ENCODE results near the gene MICAL2. TPM values are rescaled to one million over a fixed set of nuclear protein-coding genes. Genes with fewer than 3 reads are reported as not detected.

MICAL2 gene
- total RNA-seq, 1 experiment from 2014 or later = 247 TPM

GRCh38 chr11:12288931-12289666 lies 178.7 kb downstream of the MICAL2 start:
- H3K4me3 Mint-ChIP-seq (ENCODE audit: unreplicated experiment) = no peak overlapping the region
- no TSS peak for BruUV-seq (replicated peaks)
- no peaks in the 10 kb centered on the region for H3K27me3 ChIP-seq (replicated peaks; ENCODE audit: control insufficient read depth, insufficient read depth, low read length)
- H3K9me3 ChIP-seq = no peaks in the 10 kb centered on the region
- intact Hi-C loops (cut with micrococcal nuclease; ENCODE audit: unreplicated experiment) = loop anchor here (10.0 kb wide), 1 partner anchor 494 kb away; no protein-coding TSS in a partner anchor
- ChIA-PET POLR2A (interaction anchor here (0.7 kb wide), 1 partner anchor 241 kb away, joined by 3 read pairs; no protein-coding TSS in a partner anchor), CTCF (interaction anchor here (0.6 to 1.4 kb wide), 11 partner anchors 9 to 600 kb away, joined by 3 to 8 read pairs (median 4); partner anchors contain the start of gene PARVA)
- no peak for TF ChIP-seq CTCF (IDR thresholded peaks at IDR 0.05; ENCODE audit: insufficient read depth in 1 of 2, low read depth in 1 of 2, low read length in 1 of 2, severe bottlenecking in 1 of 2, unreplicated experiment in 1 of 2)
- H3K4me3 ChIP-seq (ENCODE audit: low read depth, low read length) = no peak overlapping the region
- H3K4me1 Mint-ChIP-seq (ENCODE audit: low read depth, unreplicated experiment) = peaks cover 19% of the 10 kb centered on the region
- H3K27me3 Mint-ChIP-seq (ENCODE audit: insufficient read depth, unreplicated experiment) = no peaks in the 10 kb centered on the region
- no peaks in the 10 kb centered on the region for H3K9me3 Mint-ChIP-seq (ENCODE audit: unreplicated experiment)
- H3K4me1 ChIP-seq = peaks cover 21% of the 10 kb centered on the region
- H3K27ac Mint-ChIP-seq (ENCODE audit: unreplicated experiment) = no peak overlapping the region
- no peaks in the 10 kb centered on the region for H3K36me3 Mint-ChIP-seq (ENCODE audit: insufficient read depth, unreplicated experiment)
- DNase-seq = peak in 1 of 2 experiments; percentile 37
- no peaks in the 10 kb centered on the region for H3K36me3 ChIP-seq (ENCODE audit: control insufficient read depth, insufficient read depth, low read length)

- BruUV-seq (replicated peaks) = no TSS peak
- intact Hi-C loops (cut with micrococcal nuclease; ENCODE audit: unreplicated experiment) = loop anchor here (10.0 kb wide), 1 partner anchor 495 kb away; no protein-coding TSS in a partner anchor
- H3K27me3 ChIP-seq (replicated peaks; ENCODE audit: control insufficient read depth, insufficient read depth, low read length) = no peaks in the 10 kb centered on the region
- no peak overlapping the region for H3K4me3 ChIP-seq (ENCODE audit: low read depth, low read length)
- no peak overlapping the region for H3K4me3 Mint-ChIP-seq (ENCODE audit: unreplicated experiment)
- peaks cover 21% of the 10 kb centered on the region for H3K4me1 ChIP-seq
- no peaks in the 10 kb centered on the region for H3K9me3 Mint-ChIP-seq (ENCODE audit: unreplicated experiment)
- H3K27me3 Mint-ChIP-seq (ENCODE audit: insufficient read depth, unreplicated experiment) = no peaks in the 10 kb centered on the region
- POLR2A ChIA-PET = interaction anchor here (0.7 kb wide), 1 partner anchor 242 kb away, joined by 3 read pairs; no protein-coding TSS in a partner anchor
- DNase-seq = no peak
- TF ChIP-seq CTCF (IDR thresholded peaks at IDR 0.05; ENCODE audit: insufficient read depth in 1 of 2, low read depth in 1 of 2, low read length in 1 of 2, severe bottlenecking in 1 of 2, unreplicated experiment in 1 of 2) = no peak
- CTCF ChIA-PET = interaction anchor here (1.1 to 1.4 kb wide), 4 partner anchors 9 to 391 kb away, joined by 3 to 8 read pairs (median 5); no protein-coding TSS in a partner anchor
- no peaks in the 10 kb centered on the region for H3K36me3 Mint-ChIP-seq (ENCODE audit: insufficient read depth, unreplicated experiment)
- no peaks in the 10 kb centered on the region for H3K36me3 ChIP-seq (ENCODE audit: control insufficient read depth, insufficient read depth, low read length)
- H3K27ac Mint-ChIP-seq (ENCODE audit: unreplicated experiment) = no peak overlapping the region
- H3K4me1 Mint-ChIP-seq (ENCODE audit: low read depth, unreplicated experiment) = peaks cover 15% of the 10 kb centered on the region
- no peaks in the 10 kb centered on the region for H3K9me3 ChIP-seq
Observed at GRCh38 chr11:12289667-12290476, 179.5 kb downstream of the MICAL2 start.

GRCh38 chr11:12290477-12290922 lies 180.1 kb downstream of the MICAL2 start:
- intact Hi-C loops (cut with micrococcal nuclease; ENCODE audit: unreplicated experiment) = no loop called here
- Histone ChIP-seq H3K4me1 (peaks cover 21% of the 10 kb centered on the region), H3K4me3 (ENCODE audit: low read depth, low read length) (no peak overlapping the region), H3K9me3 (no peaks in the 10 kb centered on the region), H3K27me3 (replicated peaks; ENCODE audit: control insufficient read depth, insufficient read depth, low read length) (no peaks in the 10 kb centered on the region), H3K36me3 (ENCODE audit: control insufficient read depth, insufficient read depth, low read length) (no peaks in the 10 kb centered on the region)
- H3K27ac Mint-ChIP-seq (ENCODE audit: unreplicated experiment) = no peak overlapping the region
- no peaks in the 10 kb centered on the region for H3K27me3 Mint-ChIP-seq (ENCODE audit: insufficient read depth, unreplicated experiment)
- H3K9me3 Mint-ChIP-seq (ENCODE audit: unreplicated experiment) = no peaks in the 10 kb centered on the region
- no peaks in the 10 kb centered on the region for H3K36me3 Mint-ChIP-seq (ENCODE audit: insufficient read depth, unreplicated experiment)
- CTCF ChIA-PET = no interaction called here
- POLR2A ChIA-PET = no interaction called here
- TF ChIP-seq CTCF (IDR thresholded peaks at IDR 0.05; ENCODE audit: insufficient read depth in 1 of 2, low read depth in 1 of 2, low read length in 1 of 2, severe bottlenecking in 1 of 2, unreplicated experiment in 1 of 2) = no peak
- no peak for DNase-seq
- H3K4me1 Mint-ChIP-seq (ENCODE audit: low read depth, unreplicated experiment) = peaks cover 12% of the 10 kb centered on the region
- BruUV-seq (replicated peaks) = no TSS peak
- H3K4me3 Mint-ChIP-seq (ENCODE audit: unreplicated experiment) = no peak overlapping the region

All from Caco-2 (cell line).